Spleen (tissue), 11 donors: Measurements from ENCODE around the gene TTC5. TPM values are rescaled to one million over a fixed set of nuclear protein-coding genes. Genes with fewer than 3 reads are reported as not detected.
A peak's percentile ranks its signal among the peaks of the same experiment; 100 is the strongest.
"Not testable (repeated sequence)": the region's sequence is repeated elsewhere in the genome, so short reads cannot be mapped to it uniquely, and the experiment has no call there.

Experiments used
- DNase-seq: peaks from one replicate; pipeline ENCODE4 v3.0.0-alpha.2; 2020
- H3K27ac ChIP-seq, 8 donors: fragments of 200-600 bp; sonication (generic) in 7 of 8; 1 replicate in 4 of 8; 2 replicates in 4 of 8; pipeline versions ENCODE4 v1.5.0 to v1.8.0; 2016 to 2021; ENCODE audit warnings: inconsistent platforms in 4 of 8, mild to moderate bottlenecking in 4 of 8, moderate library complexity in 1 of 8
- H3K27me3 ChIP-seq, 7 donors: fragments of 200-600 bp; sonication (generic) in 6 of 7; replicated peaks in 1 of 7; 1 replicate in 4 of 7; 2 replicates in 3 of 7; pipeline versions ENCODE4 v1.5.0 to v1.8.0; 2016 to 2021; ENCODE audit warnings: inconsistent platforms in 3 of 7, mild to moderate bottlenecking in 1 of 7
- H3K36me3 ChIP-seq, 6 donors: fragments of 200-600 bp; sonication (generic) in 5 of 6; 1 replicate in 4 of 6; 2 replicates in 2 of 6; pipeline versions ENCODE4 v1.5.0 to v1.8.0; 2016 to 2021; ENCODE audit warnings: inconsistent platforms in 2 of 6
- H3K4me1 ChIP-seq, 6 donors: fragments of 200-600 bp; sonication (generic) in 5 of 6; 1 replicate in 3 of 6; 2 replicates in 3 of 6; pipeline versions ENCODE4 v1.5.0 to v1.8.0; 2016 to 2021; ENCODE audit warnings: inconsistent platforms in 3 of 6
- H3K4me3 ChIP-seq, 8 donors: fragments of 200-600 bp; sonication (generic) in 7 of 8; 1 replicate in 4 of 8; 2 replicates in 4 of 8; pipeline versions ENCODE4 v1.5.0 to v1.8.0; 2016 to 2021; ENCODE audit warnings: inconsistent platforms in 4 of 8, mild to moderate bottlenecking in 4 of 8, moderate library complexity in 2 of 8
- H3K9me3 ChIP-seq, 8 donors: fragments of 200-600 bp; sonication (generic) in 7 of 8; 1 replicate in 4 of 8; 2 replicates in 4 of 8; pipeline versions ENCODE4 v1.5.0 to v1.8.0; 2016 to 2021; ENCODE audit warnings: inconsistent platforms in 4 of 8
- POLR2A ChIP-seq, 3 donors: fragments of 450-650 bp; IDR thresholded peaks; one replicate each; pipeline ENCODE4 v1.5.1; 2017; ENCODE audit warnings: antibody characterized with exemption in 3 of 3, mild to moderate bottlenecking in 1 of 3
- POLR2AphosphoS5 ChIP-seq, 3 donors: sonication (generic); formaldehyde crosslinking; IDR thresholded peaks; one replicate each; pipeline ENCODE4 v1.5.1; 2017; ENCODE audit warnings: antibody characterized with exemption in 3 of 3
- WGBS, 5 donors: extraction: QIAGEN DNeasy Blood & Tissue Kit in 3 of 5; methylation state at CpG; one replicate each; pipeline versions ENCODE4 v1.1.5 to v1.1.7; 2013 to 2018; 5-methylcytosine and 5-hydroxymethylcytosine counted together
- intact Hi-C: fragments of 100-400 bp; cut with DNase I; formaldehyde crosslinking; loops from one replicate; pipeline ENCODE4 v1.15.0; 2023; ENCODE audit warnings: low total_unique reads
- polyA plus RNA-seq, 3 donors: library from polyadenylated mRNA; stranded (reverse); fragments of 200-250 nt; gene quantifications; one replicate each; pipeline ENCODE4 v1.2.1, GENCODE V29; 2013
- total RNA-seq, 7 donors: library from RNA; depleted of rRNA in 3 of 7; stranded (reverse); fragments of >200 nt in 3 of 7; fragmentation: NEBNext Ultra II Directional in 4 of 7; extraction: Animal tissue kit (Norgen Biotek cat#: 25700) in 4 of 7; gene quantifications; one replicate each; pipeline versions ENCODE4 v1.1.0 to v1.2.1, GENCODE V29; 2016 to 2021
- TF ChIP-seq, protein P1 (sequence below), 11 experiments: fragments of 200-600 bp in 7 of 11; fragments of 450-650 bp in 4 of 11; sonication (generic) in 4 of 11; IDR thresholded peaks in 8 of 11; conservative IDR thresholded peaks in 3 of 11; 1 replicate in 7 of 11; 2 replicates in 4 of 11; pipeline versions ENCODE4 v1.4.0 to v1.8.0; 2016 to 2021; ENCODE audit warnings: antibody characterized with exemption in 11 of 11, inconsistent platforms in 4 of 11, mild to moderate bottlenecking in 1 of 11
- donor health status: healthy with polysubstance abuse.
- donor health status: DM: no; HTN: no; CAD: no; lungs with moderate emphysema.
- donor health status: DM: no; HTN: no; CAD: no.
- donor health status: Bipolar disorder and iron deficiency.
- donor health status: healthy.
- donor health status: DM: no; HTN: no; CAD: no.
- donor health status: DM: yes; HTN: yes; CAD: no.

The TTC5 gene
- total and polyA plus RNA-seq, 10 donors: 5.9 to 21.9 (median 18.4) TPM

DNA sequence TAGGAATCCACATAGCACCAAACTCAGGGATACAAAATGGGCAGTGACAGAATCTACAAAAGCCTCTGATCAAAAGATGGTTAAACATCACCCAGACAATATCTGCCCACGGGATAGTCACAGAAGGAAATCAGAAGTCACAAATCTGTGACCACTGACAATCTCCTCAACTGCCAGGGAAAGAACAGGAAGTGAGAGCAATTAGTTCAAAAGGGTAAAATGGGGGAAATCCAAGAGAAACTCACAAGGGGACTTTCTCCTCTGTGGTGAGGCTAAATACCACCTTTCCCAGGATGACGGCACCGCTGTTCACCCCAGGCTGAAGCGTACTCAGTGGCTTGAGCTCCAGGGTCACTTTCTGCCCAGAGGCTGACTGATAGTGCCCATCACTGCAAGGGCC lies 10.7 kb downstream of the TTC5 start:
- TF ChIP-seq POLR2A (IDR thresholded peaks at IDR 0.05): no peak
- TF ChIP-seq POLR2AphosphoS5 (IDR thresholded peaks at IDR 0.05): no peak
- TF ChIP-seq, protein P1, sequence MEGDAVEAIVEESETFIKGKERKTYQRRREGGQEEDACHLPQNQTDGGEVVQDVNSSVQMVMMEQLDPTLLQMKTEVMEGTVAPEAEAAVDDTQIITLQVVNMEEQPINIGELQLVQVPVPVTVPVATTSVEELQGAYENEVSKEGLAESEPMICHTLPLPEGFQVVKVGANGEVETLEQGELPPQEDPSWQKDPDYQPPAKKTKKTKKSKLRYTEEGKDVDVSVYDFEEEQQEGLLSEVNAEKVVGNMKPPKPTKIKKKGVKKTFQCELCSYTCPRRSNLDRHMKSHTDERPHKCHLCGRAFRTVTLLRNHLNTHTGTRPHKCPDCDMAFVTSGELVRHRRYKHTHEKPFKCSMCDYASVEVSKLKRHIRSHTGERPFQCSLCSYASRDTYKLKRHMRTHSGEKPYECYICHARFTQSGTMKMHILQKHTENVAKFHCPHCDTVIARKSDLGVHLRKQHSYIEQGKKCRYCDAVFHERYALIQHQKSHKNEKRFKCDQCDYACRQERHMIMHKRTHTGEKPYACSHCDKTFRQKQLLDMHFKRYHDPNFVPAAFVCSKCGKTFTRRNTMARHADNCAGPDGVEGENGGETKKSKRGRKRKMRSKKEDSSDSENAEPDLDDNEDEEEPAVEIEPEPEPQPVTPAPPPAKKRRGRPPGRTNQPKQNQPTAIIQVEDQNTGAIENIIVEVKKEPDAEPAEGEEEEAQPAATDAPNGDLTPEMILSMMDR (IDR thresholded peaks at IDR 0.05 in 8 of 11, conservative IDR thresholded peaks at IDR 0.05 in 3 of 11): no peak
- Histone ChIP-seq H3K4me1 (peaks cover 0 to 11% (median 0%) of the 10 kb centered on the region in 6 donors), H3K36me3 (peaks cover 3 to 100% (median 93%) of the 10 kb centered on the region in 6 donors), H3K27me3 (no peaks in the 10 kb centered on the region), H3K9me3 (no peaks in the 10 kb centered on the region), H3K4me3 (no peak overlapping the region), H3K27ac (no peak overlapping the region)
- no peak for DNase-seq
- intact Hi-C loops: no loop called here
- 45 to 72% (median 50%) methylated on average over 4 of the region's 4 CpGs for WGBS, 5 donors

DNA sequence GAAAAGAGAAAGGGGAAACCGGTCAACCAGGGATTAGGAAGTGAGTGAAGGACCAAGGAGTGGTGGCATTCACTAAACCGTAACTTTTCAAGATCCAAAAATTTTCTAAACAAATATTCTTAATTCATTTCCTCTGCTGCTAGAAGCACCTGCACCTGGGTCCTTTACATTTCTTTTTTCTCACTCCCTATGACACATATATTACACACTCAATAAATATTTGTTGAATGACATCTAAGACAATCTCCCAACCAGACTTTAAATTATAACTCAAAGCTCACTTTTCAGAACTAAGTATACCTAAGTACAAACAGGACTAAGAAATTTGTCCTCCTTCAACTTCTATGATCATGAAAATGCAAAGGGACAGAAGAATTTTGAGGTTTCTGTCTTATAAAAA lies 11.1 kb downstream of the TTC5 start:
- TF ChIP-seq POLR2AphosphoS5 (IDR thresholded peaks at IDR 0.05) (no peak), POLR2A (IDR thresholded peaks at IDR 0.05) (no peak)
- TF ChIP-seq, protein P1 (IDR thresholded peaks at IDR 0.05 in 8 of 11, conservative IDR thresholded peaks at IDR 0.05 in 3 of 11): no peak
- Histone ChIP-seq H3K4me1 (peaks cover 0 to 11% (median 0%) of the 10 kb centered on the region in 6 donors), H3K27me3 (no peaks in the 10 kb centered on the region), H3K36me3 (peaks cover 7 to 100% (median 92%) of the 10 kb centered on the region in 6 donors), H3K9me3 (no peaks in the 10 kb centered on the region), H3K27ac (no peak overlapping the region), H3K4me3 (no peak overlapping the region)
- DNase-seq: no peak
- intact Hi-C loops: no loop called here
- WGBS, 5 donors: 78 to 95% (median 83%) methylated on average over 2 of the region's 2 CpGs

DNA sequence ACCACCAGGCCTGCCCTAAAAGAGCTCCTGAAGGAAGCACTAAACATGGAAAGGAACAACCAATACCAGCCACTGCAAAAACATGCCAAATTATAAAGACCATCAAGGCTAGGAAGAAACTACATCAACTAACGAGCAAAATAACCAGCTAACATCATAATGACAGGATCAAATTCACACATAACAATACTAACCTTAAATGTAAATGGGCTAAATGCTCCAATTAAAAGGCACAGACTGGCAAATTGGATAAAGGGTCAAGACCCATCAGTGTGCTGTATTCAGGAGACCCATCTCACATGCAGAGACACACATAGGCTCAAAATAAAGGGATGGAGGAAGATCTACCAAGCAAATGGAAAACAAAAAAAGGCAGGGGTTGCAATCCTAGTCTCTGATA lies 23.8 kb downstream of the TTC5 start:
- H3K27ac ChIP-seq, H3K9me3 ChIP-seq, H3K4me1 ChIP-seq, DNase-seq, H3K27me3 ChIP-seq, H3K4me3 ChIP-seq, intact Hi-C loops: not testable (repeated sequence)
- 85 to 100% (median 100%) methylated on average over 1 of the region's 1 CpG for WGBS, 5 donors
- H3K36me3 ChIP-seq: peaks cover 0 to 59% (median 2%) of the 10 kb centered on the region in 6 donors

DNA sequence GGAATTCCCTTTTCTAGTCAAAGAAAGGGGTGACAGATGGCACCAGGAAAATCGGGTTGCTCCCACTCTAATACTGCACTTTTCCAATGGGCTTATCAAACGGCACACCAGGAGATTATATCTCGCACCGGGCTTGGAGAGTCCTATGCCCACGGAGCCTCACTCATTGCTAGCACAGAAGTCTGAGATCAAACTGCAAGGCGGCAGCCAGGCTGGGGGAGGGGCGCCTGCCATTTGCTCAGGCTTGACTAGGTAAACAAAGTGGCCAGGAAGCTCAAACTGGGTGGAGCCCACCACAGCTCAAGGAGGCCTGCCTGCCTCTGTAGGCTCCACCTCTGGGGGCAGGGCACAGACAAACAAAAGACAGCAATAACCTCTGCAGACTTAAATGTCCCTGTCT lies 25.5 kb downstream of the TTC5 start:
- WGBS, 5 donors: 83 to 95% (median 94%) methylated on average over 7 of the region's 7 CpGs
- H3K4me3 ChIP-seq, DNase-seq, intact Hi-C loops, H3K4me1 ChIP-seq, H3K27ac ChIP-seq, H3K27me3 ChIP-seq: not testable (repeated sequence)
- Histone ChIP-seq H3K36me3 (peaks cover 0 to 45% (median 2%) of the 10 kb centered on the region in 6 donors), H3K9me3 (peaks cover 0 to 12% (median 7%) of the 10 kb centered on the region in 8 donors)

DNA sequence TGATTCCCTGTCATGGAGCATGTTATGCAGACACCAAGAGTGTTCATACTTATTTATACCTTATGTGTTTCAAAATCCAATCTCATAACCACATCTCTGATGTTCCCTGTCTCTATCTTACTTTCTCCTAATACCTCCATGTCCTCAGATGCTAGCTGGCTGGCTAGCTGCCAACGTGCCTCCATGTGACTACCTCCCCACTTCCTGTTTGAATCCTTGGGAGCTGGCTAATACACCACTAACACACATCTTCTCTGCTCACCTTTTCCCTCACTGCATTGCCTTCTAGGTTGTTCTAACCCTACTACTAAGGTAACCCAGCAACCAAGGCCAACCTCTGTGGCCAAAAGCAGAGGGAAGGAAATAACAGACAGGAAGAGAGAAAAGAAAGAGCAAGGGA lies 27.3 kb downstream of the TTC5 start:
- intact Hi-C loops: no loop called here
- H3K4me1 ChIP-seq: peaks cover 0 to 7% (median 0%) of the 10 kb centered on the region in 6 donors
- peaks cover 3 to 27% (median 22%) of the 10 kb centered on the region in 8 donors for H3K9me3 ChIP-seq
- 6 to 42% (median 22%) methylated on average over 1 of the region's 1 CpG for WGBS, 5 donors
- H3K4me3 ChIP-seq: no peak overlapping the region
- H3K27ac ChIP-seq: no peak overlapping the region
- H3K36me3 ChIP-seq: peaks cover 0 to 56% (median 2%) of the 10 kb centered on the region in 6 donors
- TF ChIP-seq, protein P1 (IDR thresholded peaks at IDR 0.05 in 8 of 11, conservative IDR thresholded peaks at IDR 0.05 in 3 of 11): no peak
- TF ChIP-seq POLR2AphosphoS5 (IDR thresholded peaks at IDR 0.05): peak in 1 of 3 donors; percentile 27
- DNase-seq: no peak
- no peaks in the 10 kb centered on the region for H3K27me3 ChIP-seq
